ENCODE measurements around the gene SFI1. TPM values are rescaled to one million over a fixed set of nuclear protein-coding genes. Genes with fewer than 3 reads are reported as not detected.
A peak's percentile ranks its signal among the peaks of the same experiment; 100 is the strongest.

The SFI1 gene
- total RNA-seq, 4 donors from 2014 or later, result 9.4 to 21.1 (median 15.4) TPM

GRCh38 chr22:31662668-31663037 lies 166.3 kb downstream of the SFI1 start:
- Histone ChIP-seq H3K27ac (replicated peaks in 1 of 4) (peak overlapping the region; percentile 72 to 80 (median 73)), H3K4me1 (peaks cover 15 to 24% (median 21%) of the 10 kb centered on the region in 4 donors), H3K4me3 (peak overlapping the region; percentile 83 to 95 (median 93)), H3K27me3 (no peaks in the 10 kb centered on the region), H3K9me3 (no peaks in the 10 kb centered on the region), H3K36me3 (no peaks in the 10 kb centered on the region)
- WGBS, result 62% methylated on average over 8 of the region's 8 CpGs
- intact Hi-C loops (cut with DNase I), result loop anchor here (10.0 kb wide), 1 partner anchor 282 kb away; the partner anchor contains the start of gene YWHAH
- TF ChIP-seq POLR2AphosphoS5 (IDR thresholded peaks at IDR 0.05) (no peak), EP300 (IDR thresholded peaks at IDR 0.05) (no peak), POLR2A (IDR thresholded peaks at IDR 0.05; ENCODE audit: low read depth) (no peak)
- TF ChIP-seq, protein P1, sequence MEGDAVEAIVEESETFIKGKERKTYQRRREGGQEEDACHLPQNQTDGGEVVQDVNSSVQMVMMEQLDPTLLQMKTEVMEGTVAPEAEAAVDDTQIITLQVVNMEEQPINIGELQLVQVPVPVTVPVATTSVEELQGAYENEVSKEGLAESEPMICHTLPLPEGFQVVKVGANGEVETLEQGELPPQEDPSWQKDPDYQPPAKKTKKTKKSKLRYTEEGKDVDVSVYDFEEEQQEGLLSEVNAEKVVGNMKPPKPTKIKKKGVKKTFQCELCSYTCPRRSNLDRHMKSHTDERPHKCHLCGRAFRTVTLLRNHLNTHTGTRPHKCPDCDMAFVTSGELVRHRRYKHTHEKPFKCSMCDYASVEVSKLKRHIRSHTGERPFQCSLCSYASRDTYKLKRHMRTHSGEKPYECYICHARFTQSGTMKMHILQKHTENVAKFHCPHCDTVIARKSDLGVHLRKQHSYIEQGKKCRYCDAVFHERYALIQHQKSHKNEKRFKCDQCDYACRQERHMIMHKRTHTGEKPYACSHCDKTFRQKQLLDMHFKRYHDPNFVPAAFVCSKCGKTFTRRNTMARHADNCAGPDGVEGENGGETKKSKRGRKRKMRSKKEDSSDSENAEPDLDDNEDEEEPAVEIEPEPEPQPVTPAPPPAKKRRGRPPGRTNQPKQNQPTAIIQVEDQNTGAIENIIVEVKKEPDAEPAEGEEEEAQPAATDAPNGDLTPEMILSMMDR (IDR thresholded peaks at IDR 0.05), result no peak
- DNase-seq (ENCODE audit: extremely low spot score), result no peak

Small RNA genes within 50 kb of the gene (small RNA-seq; reads per million reads assigned to genes)
- 0 reads per million in 3 donors for gene AL096701.2
- 0 reads per million in 3 donors for gene RNU6-28P

Other genes starting within 250 kb of the SFI1 start
- gene PIK3IP1, start 204.0 kb upstream of the SFI1 start, total RNA-seq, result 10 to 100 TPM; 34.5 to 49.1 (median 39.8) TPM
- gene PATZ1, start 150.2 kb upstream of the SFI1 start, total RNA-seq, result 10 to 100 TPM; 12.9 to 20.6 (median 17.0) TPM
- gene DRG1, start 96.9 kb upstream of the SFI1 start, total RNA-seq, result 10 to 100 TPM; 38.3 to 61.0 (median 53.0) TPM
- gene EIF4ENIF1, start 6.7 kb upstream of the SFI1 start, total RNA-seq, result 10 to 100 TPM; 23.8 to 51.4 (median 25.0) TPM
- gene PISD, start 165.7 kb downstream of the SFI1 start, total RNA-seq, result 10 to 100 TPM; 14.1 to 40.1 (median 26.2) TPM